ENCODE data around the gene RABGAP1L.

The RABGAP1L gene

DNA sequence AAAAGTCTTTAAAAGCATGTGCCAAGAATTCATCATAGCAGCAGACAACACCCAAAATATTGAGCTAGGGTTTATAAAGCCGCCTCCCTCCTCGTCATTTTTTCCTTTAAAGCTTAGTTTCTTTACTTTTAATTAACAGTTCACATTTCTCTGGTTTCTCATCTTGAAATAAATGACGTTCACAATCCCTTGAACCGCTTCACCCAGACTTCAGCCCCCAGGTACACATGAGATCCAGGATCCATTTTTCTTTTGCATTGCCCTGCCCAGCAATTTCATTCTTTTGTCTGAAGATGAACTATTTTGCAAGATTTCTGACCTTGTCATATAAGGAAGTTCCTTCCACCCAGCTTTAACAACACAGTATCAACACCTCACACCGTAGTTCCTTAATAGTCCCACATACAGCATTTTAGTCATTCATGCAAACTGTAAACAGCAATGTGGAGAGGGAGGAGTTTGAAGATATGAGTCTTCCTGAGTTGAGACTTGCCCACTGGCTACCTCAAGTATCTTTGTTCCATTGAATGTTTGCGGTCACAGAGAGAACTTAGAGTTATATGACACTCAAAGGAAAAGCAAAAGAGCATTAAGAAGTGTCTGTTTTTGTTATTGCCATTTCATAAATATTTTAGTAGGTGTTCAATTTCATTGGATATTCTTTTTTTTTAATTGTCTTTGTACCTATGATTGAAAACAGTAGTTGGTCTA, 805.1 kb downstream of the RABGAP1L start:
- Mint-ChIP-seq H3K27ac (peak overlapping the region; percentile 18), H3K9me3 (no peaks in the 10 kb centered on the region), H3K27me3 (ENCODE audit: low read depth, poor library complexity) (no peaks in the 10 kb centered on the region), H3K4me3 (no peak overlapping the region), H3K36me3 (ENCODE audit: low read depth) (no peaks in the 10 kb centered on the region), H3K4me1 (peaks cover 25% of the 10 kb centered on the region)
- DNase-seq, result no peak
- TF ChIP-seq, protein P1, sequence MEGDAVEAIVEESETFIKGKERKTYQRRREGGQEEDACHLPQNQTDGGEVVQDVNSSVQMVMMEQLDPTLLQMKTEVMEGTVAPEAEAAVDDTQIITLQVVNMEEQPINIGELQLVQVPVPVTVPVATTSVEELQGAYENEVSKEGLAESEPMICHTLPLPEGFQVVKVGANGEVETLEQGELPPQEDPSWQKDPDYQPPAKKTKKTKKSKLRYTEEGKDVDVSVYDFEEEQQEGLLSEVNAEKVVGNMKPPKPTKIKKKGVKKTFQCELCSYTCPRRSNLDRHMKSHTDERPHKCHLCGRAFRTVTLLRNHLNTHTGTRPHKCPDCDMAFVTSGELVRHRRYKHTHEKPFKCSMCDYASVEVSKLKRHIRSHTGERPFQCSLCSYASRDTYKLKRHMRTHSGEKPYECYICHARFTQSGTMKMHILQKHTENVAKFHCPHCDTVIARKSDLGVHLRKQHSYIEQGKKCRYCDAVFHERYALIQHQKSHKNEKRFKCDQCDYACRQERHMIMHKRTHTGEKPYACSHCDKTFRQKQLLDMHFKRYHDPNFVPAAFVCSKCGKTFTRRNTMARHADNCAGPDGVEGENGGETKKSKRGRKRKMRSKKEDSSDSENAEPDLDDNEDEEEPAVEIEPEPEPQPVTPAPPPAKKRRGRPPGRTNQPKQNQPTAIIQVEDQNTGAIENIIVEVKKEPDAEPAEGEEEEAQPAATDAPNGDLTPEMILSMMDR (IDR thresholded peaks at IDR 0.05), result no peak

DNA sequence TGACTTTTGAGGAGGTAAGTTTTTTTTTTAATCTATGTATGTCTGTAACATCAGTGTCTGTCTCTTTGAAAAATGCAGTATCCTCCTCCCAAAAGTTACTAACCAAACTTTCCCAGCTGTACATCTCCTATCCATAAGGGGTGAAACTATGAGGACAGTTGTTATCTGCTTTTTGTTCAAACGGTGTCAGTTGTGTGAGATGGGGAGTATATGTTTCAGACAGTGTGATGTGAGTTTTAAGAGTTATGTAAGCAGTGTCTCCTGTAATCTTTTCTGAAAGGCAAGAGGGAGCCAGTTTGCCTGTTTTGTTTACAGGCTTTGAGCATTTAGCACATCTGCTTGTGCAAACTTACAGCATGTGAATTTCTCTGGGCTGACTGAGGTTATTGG, 805.6 kb downstream of the RABGAP1L start:
- no peak for DNase-seq
- peaks cover 25% of the 10 kb centered on the region for H3K4me1 Mint-ChIP-seq
- no peak overlapping the region for H3K4me3 Mint-ChIP-seq

DNA sequence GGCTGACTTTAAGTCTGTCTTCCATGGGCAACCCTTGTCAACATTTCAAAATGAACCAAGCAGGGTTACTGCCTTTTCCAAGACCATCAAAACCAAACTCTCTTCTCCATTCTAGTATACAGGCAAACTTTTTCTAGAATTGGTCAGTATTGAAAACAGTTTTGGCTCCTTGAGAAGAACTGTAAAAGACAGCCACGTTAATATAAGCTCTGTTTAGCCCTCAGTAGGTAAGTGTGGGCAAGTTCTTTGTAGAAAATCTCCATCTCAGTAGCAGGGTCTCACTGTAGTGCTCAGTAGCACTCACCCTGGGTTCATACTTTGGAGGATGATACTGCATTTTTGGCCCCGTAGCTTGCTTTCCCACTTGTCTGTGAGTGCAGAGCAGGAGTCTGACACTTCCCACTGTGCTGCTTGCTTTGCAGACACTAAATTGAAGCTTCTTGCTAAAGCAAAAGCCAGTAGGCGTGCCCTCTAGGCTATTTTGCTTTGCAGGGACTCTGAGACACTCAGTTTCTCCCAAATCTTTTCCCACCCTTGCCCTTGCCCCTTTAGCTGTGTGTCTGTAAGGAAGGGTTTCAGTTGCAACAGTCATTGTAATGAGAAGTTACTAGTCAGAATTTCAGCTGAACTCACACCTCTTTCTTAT, 806.2 kb downstream of the RABGAP1L start:
- Mint-ChIP-seq H3K36me3 (ENCODE audit: low read depth) (no peaks in the 10 kb centered on the region), H3K27ac (no peak overlapping the region), H3K9me3 (no peaks in the 10 kb centered on the region), H3K4me1 (peaks cover 25% of the 10 kb centered on the region), H3K4me3 (no peak overlapping the region), H3K27me3 (ENCODE audit: low read depth, poor library complexity) (no peaks in the 10 kb centered on the region)
- TF ChIP-seq, protein P1 (IDR thresholded peaks at IDR 0.05), result no peak
- no peak for DNase-seq

More for the DNA sequence above, 805.6 kb downstream of the RABGAP1L start:
- H3K27me3 Mint-ChIP-seq (ENCODE audit: low read depth, poor library complexity), result no peaks in the 10 kb centered on the region
- H3K36me3 Mint-ChIP-seq (ENCODE audit: low read depth), result no peaks in the 10 kb centered on the region
- no peaks in the 10 kb centered on the region for H3K9me3 Mint-ChIP-seq
- no peak overlapping the region for H3K27ac Mint-ChIP-seq
- TF ChIP-seq, protein P1 (IDR thresholded peaks at IDR 0.05), result no peak

DNA sequence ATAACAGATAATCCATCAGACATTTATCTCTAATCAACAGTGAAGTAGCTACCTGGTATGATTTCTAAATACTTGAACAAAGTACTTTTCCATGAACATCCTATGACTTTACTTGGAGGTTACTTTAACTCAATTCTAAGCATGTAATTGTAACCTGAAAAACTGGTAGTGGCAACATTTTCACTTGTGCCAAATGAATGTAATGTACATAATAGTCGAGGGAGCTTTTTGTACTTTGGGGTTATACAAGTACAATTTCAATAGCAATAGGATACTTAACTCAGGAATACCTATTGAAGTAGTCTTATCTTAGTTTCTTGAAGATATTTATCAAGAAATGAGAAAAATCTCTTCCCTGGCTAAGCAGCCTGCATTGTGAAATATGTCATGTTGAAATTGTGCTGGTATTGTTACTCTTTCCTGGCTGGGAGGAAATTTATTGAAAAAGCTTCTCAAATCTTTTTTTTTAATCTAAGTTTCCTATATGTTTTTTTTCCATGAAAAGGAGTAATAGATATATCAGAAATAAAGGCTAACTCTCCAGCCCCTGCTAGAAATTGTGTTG, 806.8 kb downstream of the RABGAP1L start:
- no peaks in the 10 kb centered on the region for H3K9me3 Mint-ChIP-seq
- H3K4me3 Mint-ChIP-seq, result no peak overlapping the region
- H3K4me1 Mint-ChIP-seq, result peaks cover 25% of the 10 kb centered on the region
- TF ChIP-seq, protein P1 (IDR thresholded peaks at IDR 0.05), result no peak
- H3K27me3 Mint-ChIP-seq (ENCODE audit: low read depth, poor library complexity), result no peaks in the 10 kb centered on the region
- no peak for DNase-seq
- no peak overlapping the region for H3K27ac Mint-ChIP-seq
- no peaks in the 10 kb centered on the region for H3K36me3 Mint-ChIP-seq (ENCODE audit: low read depth)

DNA sequence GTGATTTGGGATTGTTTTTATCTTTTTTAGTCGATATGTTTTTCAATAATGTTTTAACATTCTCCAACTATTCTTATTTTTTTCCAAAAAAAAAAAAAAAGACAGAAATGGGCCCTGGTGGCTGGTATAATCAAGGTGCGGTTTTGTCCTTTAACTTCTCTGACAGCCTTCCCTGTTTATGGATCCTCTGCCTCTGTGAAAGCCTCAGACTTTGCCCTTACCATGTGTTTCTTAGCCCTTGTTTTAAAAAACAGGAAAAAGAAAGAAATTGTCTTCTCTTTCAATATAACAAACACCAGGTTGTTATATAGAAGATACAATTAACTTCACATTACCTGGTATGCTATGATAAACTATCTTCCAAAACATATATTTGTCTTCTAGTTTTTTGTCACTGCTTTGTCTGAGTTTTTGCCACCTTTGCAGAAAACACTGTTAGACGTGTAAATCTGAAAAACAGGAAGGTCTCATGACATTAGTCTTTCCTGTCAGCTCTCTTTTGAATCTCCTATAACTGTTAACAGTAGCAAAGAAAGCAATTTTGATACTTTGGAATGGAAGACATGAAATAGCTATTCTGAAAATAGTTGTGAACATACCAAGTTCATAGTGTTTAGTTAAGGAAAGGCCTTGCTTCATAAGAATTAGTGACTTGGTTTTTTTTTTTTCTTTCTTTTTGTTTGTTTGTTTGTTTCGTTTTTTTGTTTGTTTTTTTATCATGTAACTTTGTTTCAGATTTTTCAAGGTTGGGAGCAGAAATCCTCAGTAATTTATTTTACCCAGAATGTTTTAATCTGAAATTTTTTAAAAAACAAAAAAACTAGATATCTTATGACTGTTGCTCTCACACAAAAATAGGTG, 808.8 kb downstream of the RABGAP1L start:
- Mint-ChIP-seq H3K4me3 (no peak overlapping the region), H3K27me3 (ENCODE audit: low read depth, poor library complexity) (no peaks in the 10 kb centered on the region), H3K27ac (no peak overlapping the region), H3K4me1 (peaks cover 25% of the 10 kb centered on the region), H3K36me3 (ENCODE audit: low read depth) (no peaks in the 10 kb centered on the region), H3K9me3 (no peaks in the 10 kb centered on the region)
- no peak for DNase-seq
- TF ChIP-seq, protein P1 (IDR thresholded peaks at IDR 0.05), result no peak
